GM19043 (cell line): Measurements from ENCODE around the gene COL4A5.
"Not testable (repeated sequence)": the region's sequence is repeated elsewhere in the genome, so short reads cannot be mapped to it uniquely, and the experiment has no call there.

ENCODE experiments used
- ATAC-seq: cut with Tn5 transposase; IDR thresholded peaks from one replicate; pipeline ENCODE4 v1.9.1; 2021; ENCODE audit warnings: low read depth; ENCODE audit not compliant: unreplicated experiment

COL4A5 gene

GRCh38 chrX:108453841-108454240 is 14.2 kb downstream of the COL4A5 start:
- ATAC-seq: no peak

GRCh38 chrX:108456971-108457477 is 17.4 kb downstream of the COL4A5 start:
- no peak for ATAC-seq

- ATAC-seq: no peak
Observed at GRCh38 chrX:108464604-108465003, 25.0 kb downstream of the COL4A5 start.

- no peak for ATAC-seq
Observed at GRCh38 chrX:108468486-108468885, 28.8 kb downstream of the COL4A5 start.

- no peak for ATAC-seq
Observed at GRCh38 chrX:108473979-108474378, 34.3 kb downstream of the COL4A5 start.

GRCh38 chrX:108481528-108481927 is 41.9 kb downstream of the COL4A5 start:
- not testable (repeated sequence) for ATAC-seq

GRCh38 chrX:108484251-108484650 is 44.6 kb downstream of the COL4A5 start:
- ATAC-seq: no peak

- ATAC-seq: no peak
Observed at GRCh38 chrX:108485960-108486359, 46.3 kb downstream of the COL4A5 start.

- ATAC-seq: no peak
Observed at GRCh38 chrX:108494406-108495090, 54.9 kb downstream of the COL4A5 start.

- ATAC-seq: no peak
Observed at GRCh38 chrX:108511721-108512120, 72.1 kb downstream of the COL4A5 start.

- no peak for ATAC-seq
Observed at GRCh38 chrX:108516184-108516583, 76.5 kb downstream of the COL4A5 start.

GRCh38 chrX:108527724-108528123 is 88.1 kb downstream of the COL4A5 start:
- ATAC-seq: no peak

GRCh38 chrX:108537005-108537404 is 97.4 kb downstream of the COL4A5 start:
- ATAC-seq: peak; percentile 71

- no peak for ATAC-seq
Observed at GRCh38 chrX:108541286-108541685, 101.6 kb downstream of the COL4A5 start.

- no peak for ATAC-seq
Observed at GRCh38 chrX:108557580-108557979, 117.9 kb downstream of the COL4A5 start.

GRCh38 chrX:108558217-108558616 is 118.6 kb downstream of the COL4A5 start:
- ATAC-seq: no peak

- peak; percentile 79 for ATAC-seq
Observed at GRCh38 chrX:108573136-108573535, 133.5 kb downstream of the COL4A5 start.

GRCh38 chrX:108582151-108582550 is 142.5 kb downstream of the COL4A5 start:
- ATAC-seq: no peak

- no peak for ATAC-seq
Observed at GRCh38 chrX:108584617-108585211, 145.1 kb downstream of the COL4A5 start.

- ATAC-seq: no peak
Observed at GRCh38 chrX:108590496-108590895, 150.9 kb downstream of the COL4A5 start.

GRCh38 chrX:108601276-108601675 is 161.6 kb downstream of the COL4A5 start:
- no peak for ATAC-seq

GRCh38 chrX:108610141-108610540 is 170.5 kb downstream of the COL4A5 start:
- ATAC-seq: no peak
